GM12878 (cell line): Measurements from ENCODE around the gene SCRN1. TPM values are rescaled to one million over a fixed set of nuclear protein-coding genes. Genes with fewer than 3 reads are reported as not detected.

Experiments used
- ATAC-seq: fragments of 200-7000 bp; cut with Tn5 transposase; 3 replicates; pipeline ENCODE4 v1.9.1; 2020; ENCODE audit warnings: mild to moderate bottlenecking, moderate library complexity
- BruUV-seq: library from RNA; stranded (reverse); fragments of 400-500 nt; replicated peaks from 2 replicates; lab custom pipeline; 2021; lab: Mats Ljungman, UMichigan
- CTCF ChIA-PET: fragments of 300-600 bp; sonication (Branson Sonifier 250); formaldehyde crosslinking; extraction: SDS; loops from one replicate; lab custom pipeline; 2021; ENCODE audit warnings: inconsistent platforms; lab: Yijun Ruan, JAX
- POLR2A ChIA-PET: fragments of 350-600 bp; formaldehyde crosslinking; extraction: SDS; loops from one replicate; lab custom pipeline; 2021; ENCODE audit warnings: inconsistent platforms; lab: Charles Lee
- RAD21 ChIA-PET: fragments of 300-600 bp; sonication (Branson Sonifier 250); formaldehyde crosslinking; loops from one replicate; lab custom pipeline; 2023; ENCODE audit warnings: antibody characterized with exemption; ENCODE audit not compliant: unreplicated experiment; lab: Charles Lee
- SMC1A ChIA-PET: fragments of 300-600 bp; sonication (Branson Sonifier 250); formaldehyde crosslinking; loops from one replicate; lab custom pipeline; 2023; ENCODE audit not compliant: unreplicated experiment, uncharacterized antibody; lab: Charles Lee
- DNase-seq: peaks from one replicate; pipeline ENCODE4 v3.0.0-alpha.2; 2011; ENCODE audit warnings: low read depth, low spot score
- FAIRE-seq: peaks from 3 replicates; lab custom pipeline; 2011; peaks lifted over from hg19 to GRCh38; lab: Jason Lieb, UNC
- H2AFZ ChIP-seq: 2 replicates; pipeline ENCODE4 v1.6.0; 2011; ENCODE audit warnings: low read depth, low read length, control low read depth; ENCODE audit not compliant: control insufficient read depth
- H3K27ac ChIP-seq: 2 replicates; pipeline ENCODE4 v1.5.1; 2011; ENCODE audit warnings: control low read depth; ENCODE audit not compliant: control insufficient read depth, insufficient read depth
- H3K27me3 ChIP-seq, 2 experiments: replicated peaks in 1 of 2; 2 replicates each; pipeline versions ENCODE4 v1.6.0 to v1.6.1; 2011; ENCODE audit warnings: low read length in 1 of 2; ENCODE audit not compliant: control insufficient read depth in 2 of 2, insufficient read depth in 2 of 2
- H3K36me3 ChIP-seq, 2 experiments: 2 replicates each; pipeline ENCODE4 v1.5.1; 2011; ENCODE audit warnings: low read length in 1 of 2; ENCODE audit not compliant: control insufficient read depth in 2 of 2, insufficient read depth in 2 of 2
- H3K4me1 ChIP-seq: 2 replicates; pipeline ENCODE4 v1.6.1; 2011; ENCODE audit warnings: mild to moderate bottlenecking, low read length, moderate library complexity, mixed read lengths; ENCODE audit not compliant: control insufficient read depth, insufficient read depth
- H3K4me2 ChIP-seq: 2 replicates; pipeline ENCODE4 v1.6.0; 2011; ENCODE audit warnings: control low read depth; ENCODE audit not compliant: control insufficient read depth, insufficient read depth
- H3K4me3 ChIP-seq: fragments of 200-600 bp; sonication (generic); 2 replicates; pipeline ENCODE4 v1.5.1; 2016
- H3K79me2 ChIP-seq: 2 replicates; pipeline ENCODE4 v1.6.0; 2011; ENCODE audit warnings: low read length; ENCODE audit not compliant: control insufficient read depth, insufficient read depth
- H3K9ac ChIP-seq: 2 replicates; pipeline ENCODE4 v1.8.0; 2011; ENCODE audit warnings: low read length, control low read depth, mixed read lengths; ENCODE audit not compliant: control insufficient read depth, insufficient read depth
- H3K9me3 ChIP-seq: replicated peaks from 3 replicates; pipeline ENCODE4 v1.5.1; 2011; ENCODE audit warnings: mild to moderate bottlenecking, low read length; ENCODE audit not compliant: control insufficient read depth, insufficient read depth
- H4K20me1 ChIP-seq: 2 replicates; pipeline ENCODE4 v1.6.0; 2011; ENCODE audit not compliant: control insufficient read depth, insufficient read depth
- CHD4 ChIP-seq: fragments of 200-600 bp; sonication (generic); IDR thresholded peaks from 2 replicates; pipeline ENCODE4 v1.6.1; 2016; ENCODE audit warnings: mild to moderate bottlenecking
- E2F4 ChIP-seq: IDR thresholded peaks from 2 replicates; pipeline ENCODE4 v1.6.1; 2012; ENCODE audit warnings: low read depth, low read length, improper control_type of control experiment
- HCFC1 ChIP-seq: fragments of 150-350 bp; IDR thresholded peaks from 2 replicates; pipeline ENCODE4 v1.6.1; 2014; ENCODE audit warnings: low read length
- HDAC2 ChIP-seq: fragments of 200-600 bp; sonication (generic); IDR thresholded peaks from 2 replicates; pipeline ENCODE4 v1.6.1; 2017
- WGBS: methylation state at CpG from one replicate; pipeline ENCODE4 v1.1.6; 2016; ENCODE audit warnings: low lambda C conversion rate; ENCODE audit not compliant: insufficient replicate concordance, insufficient coverage; ENCODE audit errors: missing lambda C conversion rate; 5-methylcytosine and 5-hydroxymethylcytosine counted together
- in situ Hi-C: fragments of 300-500 bp; cut with MboI; formaldehyde crosslinking; loops from 9 replicates; pipeline ENCODE4 v1.14.3; 2018; ENCODE audit warnings: mixed read lengths
- intact Hi-C: fragments of 100-400 bp; cut with micrococcal nuclease; formaldehyde crosslinking; loops from one replicate; pipeline ENCODE4 v1.14.2; 2022; ENCODE audit not compliant: unreplicated experiment
- polyA plus RNA-seq, 11 experiments: library from polyadenylated mRNA; depleted of rRNA in 4 of 11; unstranded in 6 of 11; stranded (reverse) in 5 of 11; fragments of >200 nt; fragmentation: Nextera tagmentation in 4 of 11; fragmentation: Illumina TruSeq in 1 of 11; extraction: Ambion mirVana in 4 of 11; extraction: Trizol in 1 of 11; gene quantifications; 1 replicate in 1 of 11; 2 replicates in 10 of 11; pipeline versions ENCODE4 v1.2.1 to v1.2.3, GENCODE V29; 2011 to 2016; ENCODE audit warnings: inconsistent platforms in 2 of 11, missing spikeins in 2 of 11, low read depth in 1 of 11
- total RNA-seq, 4 experiments: library from RNA; depleted of rRNA in 3 of 4; stranded (reverse); fragments of >200 nt in 3 of 4; fragmentation: Illumina TruSeq in 1 of 4; extraction: Trizol in 1 of 4; gene quantifications; 2 replicates each; pipeline versions ENCODE4 v1.2.1 to v1.2.3, GENCODE V29; 2013 to 2021
- TF ChIP-seq, protein P1 (sequence below): fragments of 450-650 bp; IDR thresholded peaks from 2 replicates; pipeline ENCODE4 v1.6.1; 2017; ENCODE audit warnings: mild to moderate bottlenecking, moderate library complexity
- TF ChIP-seq, protein P2 (sequence below): fragments of 450-650 bp; IDR thresholded peaks from 2 replicates; pipeline ENCODE4 v1.6.1; 2017; ENCODE audit warnings: mild to moderate bottlenecking
- TF ChIP-seq, protein P3 (sequence below): fragments of 450-650 bp; formaldehyde crosslinking; IDR thresholded peaks from 2 replicates; pipeline ENCODE4 v1.5.0; 2022; ENCODE audit warnings: mild to moderate bottlenecking, missing genetic modification characterization

The SCRN1 gene
- total and polyA plus RNA-seq, 10 of the 15 experiments (the other 5 are each of a cell fraction or from before 2014, with no cell fraction given), result 11.1 to 67.6 (median 41.7) TPM

DNA sequence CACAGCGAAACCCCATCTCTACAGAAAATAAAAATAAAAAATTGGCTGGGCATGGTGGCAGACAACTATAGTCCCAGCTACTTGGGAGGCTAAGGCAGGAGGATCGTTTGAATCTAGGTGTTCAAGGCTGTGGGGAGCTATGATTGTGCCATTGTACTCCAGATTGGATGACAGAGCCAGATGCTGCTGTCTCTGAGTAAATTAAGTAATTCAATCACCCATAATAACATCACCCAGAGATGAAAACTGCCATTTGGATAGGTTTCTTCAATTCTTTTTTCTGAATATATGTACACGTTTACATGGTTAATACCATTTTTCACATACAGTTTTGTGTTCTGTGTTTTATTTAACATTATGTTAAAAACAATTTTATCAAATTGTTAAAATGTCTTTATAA, 104.0 kb downstream of the SCRN1 start (continued):
- TF ChIP-seq CHD4, result no peak
- TF ChIP-seq, protein P1, sequence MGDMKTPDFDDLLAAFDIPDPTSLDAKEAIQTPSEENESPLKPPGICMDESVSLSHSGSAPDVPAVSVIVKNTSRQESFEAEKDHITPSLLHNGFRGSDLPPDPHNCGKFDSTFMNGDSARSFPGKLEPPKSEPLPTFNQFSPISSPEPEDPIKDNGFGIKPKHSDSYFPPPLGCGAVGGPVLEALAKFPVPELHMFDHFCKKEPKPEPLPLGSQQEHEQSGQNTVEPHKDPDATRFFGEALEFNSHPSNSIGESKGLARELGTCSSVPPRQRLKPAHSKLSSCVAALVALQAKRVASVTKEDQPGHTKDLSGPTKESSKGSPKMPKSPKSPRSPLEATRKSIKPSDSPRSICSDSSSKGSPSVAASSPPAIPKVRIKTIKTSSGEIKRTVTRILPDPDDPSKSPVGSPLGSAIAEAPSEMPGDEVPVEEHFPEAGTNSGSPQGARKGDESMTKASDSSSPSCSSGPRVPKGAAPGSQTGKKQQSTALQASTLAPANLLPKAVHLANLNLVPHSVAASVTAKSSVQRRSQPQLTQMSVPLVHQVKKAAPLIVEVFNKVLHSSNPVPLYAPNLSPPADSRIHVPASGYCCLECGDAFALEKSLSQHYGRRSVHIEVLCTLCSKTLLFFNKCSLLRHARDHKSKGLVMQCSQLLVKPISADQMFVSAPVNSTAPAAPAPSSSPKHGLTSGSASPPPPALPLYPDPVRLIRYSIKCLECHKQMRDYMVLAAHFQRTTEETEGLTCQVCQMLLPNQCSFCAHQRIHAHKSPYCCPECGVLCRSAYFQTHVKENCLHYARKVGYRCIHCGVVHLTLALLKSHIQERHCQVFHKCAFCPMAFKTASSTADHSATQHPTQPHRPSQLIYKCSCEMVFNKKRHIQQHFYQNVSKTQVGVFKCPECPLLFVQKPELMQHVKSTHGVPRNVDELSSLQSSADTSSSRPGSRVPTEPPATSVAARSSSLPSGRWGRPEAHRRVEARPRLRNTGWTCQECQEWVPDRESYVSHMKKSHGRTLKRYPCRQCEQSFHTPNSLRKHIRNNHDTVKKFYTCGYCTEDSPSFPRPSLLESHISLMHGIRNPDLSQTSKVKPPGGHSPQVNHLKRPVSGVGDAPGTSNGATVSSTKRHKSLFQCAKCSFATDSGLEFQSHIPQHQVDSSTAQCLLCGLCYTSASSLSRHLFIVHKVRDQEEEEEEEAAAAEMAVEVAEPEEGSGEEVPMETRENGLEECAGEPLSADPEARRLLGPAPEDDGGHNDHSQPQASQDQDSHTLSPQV, result no peak
- no peak for TF ChIP-seq HCFC1
- TF ChIP-seq, protein P2, sequence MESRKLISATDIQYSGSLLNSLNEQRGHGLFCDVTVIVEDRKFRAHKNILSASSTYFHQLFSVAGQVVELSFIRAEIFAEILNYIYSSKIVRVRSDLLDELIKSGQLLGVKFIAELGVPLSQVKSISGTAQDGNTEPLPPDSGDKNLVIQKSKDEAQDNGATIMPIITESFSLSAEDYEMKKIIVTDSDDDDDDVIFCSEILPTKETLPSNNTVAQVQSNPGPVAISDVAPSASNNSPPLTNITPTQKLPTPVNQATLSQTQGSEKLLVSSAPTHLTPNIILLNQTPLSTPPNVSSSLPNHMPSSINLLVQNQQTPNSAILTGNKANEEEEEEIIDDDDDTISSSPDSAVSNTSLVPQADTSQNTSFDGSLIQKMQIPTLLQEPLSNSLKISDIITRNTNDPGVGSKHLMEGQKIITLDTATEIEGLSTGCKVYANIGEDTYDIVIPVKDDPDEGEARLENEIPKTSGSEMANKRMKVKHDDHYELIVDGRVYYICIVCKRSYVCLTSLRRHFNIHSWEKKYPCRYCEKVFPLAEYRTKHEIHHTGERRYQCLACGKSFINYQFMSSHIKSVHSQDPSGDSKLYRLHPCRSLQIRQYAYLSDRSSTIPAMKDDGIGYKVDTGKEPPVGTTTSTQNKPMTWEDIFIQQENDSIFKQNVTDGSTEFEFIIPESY, result no peak

DNA sequence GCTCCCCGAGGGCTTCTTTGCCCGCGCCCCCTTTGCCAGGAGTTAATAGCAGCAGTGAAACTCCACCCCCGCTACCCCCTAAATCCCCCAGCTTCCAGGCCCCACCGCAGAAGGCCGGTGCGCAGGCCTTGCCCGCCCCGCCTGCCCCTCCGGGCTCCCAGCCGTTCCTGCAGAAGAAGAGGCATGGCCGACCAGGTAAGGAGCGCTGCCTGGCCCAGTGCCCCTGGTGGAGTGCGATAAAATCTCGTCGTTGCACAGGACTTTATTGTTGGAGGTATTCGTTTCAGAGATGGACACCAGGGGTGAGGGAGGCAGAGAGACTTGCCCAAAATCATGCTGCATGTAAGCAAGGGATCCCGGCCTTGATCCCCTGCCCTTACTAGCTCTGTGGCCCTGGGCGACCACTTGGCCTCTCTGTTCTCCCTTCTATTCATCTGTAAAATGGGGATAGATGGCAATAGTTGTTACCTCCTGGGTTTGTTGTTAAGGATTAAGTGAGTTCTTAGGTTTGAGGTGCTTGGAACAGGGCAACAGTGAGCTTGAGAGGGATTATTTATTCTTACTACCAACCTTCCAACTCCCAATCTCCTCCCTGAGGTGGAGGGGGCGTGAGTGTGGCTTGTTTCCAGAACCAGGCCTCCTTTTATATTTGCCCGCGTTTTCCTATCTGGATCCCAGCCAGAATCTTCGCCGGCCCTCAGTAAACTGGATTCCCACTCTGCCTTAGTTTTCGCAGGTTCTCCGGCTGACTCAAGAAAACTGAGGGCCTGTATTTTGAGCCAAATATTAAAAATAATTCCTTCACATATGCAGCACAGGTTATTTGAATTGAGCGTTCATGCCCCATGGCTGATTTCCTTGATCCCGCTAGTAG, 105.0 kb downstream of the SCRN1 start:
- H3K27me3 ChIP-seq, result no peaks in the 10 kb centered on the region; a peak in 1 of 4 replicates
- H3K4me1 ChIP-seq, result no peaks in the 10 kb centered on the region
- no peak overlapping the region for H3K9ac ChIP-seq
- H3K4me3 ChIP-seq, result no peak overlapping the region
- H3K79me2 ChIP-seq, result no peaks in the 10 kb centered on the region
- H3K27ac ChIP-seq, result no peak overlapping the region
- H3K9me3 ChIP-seq, result no peaks in the 10 kb centered on the region
- ATAC-seq, result no peak
- no peak overlapping the region for H3K4me2 ChIP-seq
- RAD21 ChIA-PET, result no interaction called here
- CTCF ChIA-PET, result interaction anchor here (1.2 kb wide), 1 partner anchor 177 kb away, joined by 3 read pairs; no protein-coding TSS in a partner anchor
- no TSS peak for BruUV-seq
- WGBS, result 37% methylated on average over 27 of the region's 28 CpGs
- intact Hi-C loops (no loop called here), in situ Hi-C loops (loop anchor here (5.0 kb wide), 1 partner anchor 178 kb away; no protein-coding TSS in a partner anchor)
- DNase-seq, result no peak
- H4K20me1 ChIP-seq, result no peaks in the 10 kb centered on the region
- H3K36me3 ChIP-seq, result no peaks in the 10 kb centered on the region
- POLR2A ChIA-PET, result no interaction called here
- SMC1A ChIA-PET, result no interaction called here
- H2AFZ ChIP-seq, result no peak overlapping the region
- FAIRE-seq, result no peak
- no peak for TF ChIP-seq E2F4
- no peak for TF ChIP-seq HDAC2
- TF ChIP-seq, protein P3, sequence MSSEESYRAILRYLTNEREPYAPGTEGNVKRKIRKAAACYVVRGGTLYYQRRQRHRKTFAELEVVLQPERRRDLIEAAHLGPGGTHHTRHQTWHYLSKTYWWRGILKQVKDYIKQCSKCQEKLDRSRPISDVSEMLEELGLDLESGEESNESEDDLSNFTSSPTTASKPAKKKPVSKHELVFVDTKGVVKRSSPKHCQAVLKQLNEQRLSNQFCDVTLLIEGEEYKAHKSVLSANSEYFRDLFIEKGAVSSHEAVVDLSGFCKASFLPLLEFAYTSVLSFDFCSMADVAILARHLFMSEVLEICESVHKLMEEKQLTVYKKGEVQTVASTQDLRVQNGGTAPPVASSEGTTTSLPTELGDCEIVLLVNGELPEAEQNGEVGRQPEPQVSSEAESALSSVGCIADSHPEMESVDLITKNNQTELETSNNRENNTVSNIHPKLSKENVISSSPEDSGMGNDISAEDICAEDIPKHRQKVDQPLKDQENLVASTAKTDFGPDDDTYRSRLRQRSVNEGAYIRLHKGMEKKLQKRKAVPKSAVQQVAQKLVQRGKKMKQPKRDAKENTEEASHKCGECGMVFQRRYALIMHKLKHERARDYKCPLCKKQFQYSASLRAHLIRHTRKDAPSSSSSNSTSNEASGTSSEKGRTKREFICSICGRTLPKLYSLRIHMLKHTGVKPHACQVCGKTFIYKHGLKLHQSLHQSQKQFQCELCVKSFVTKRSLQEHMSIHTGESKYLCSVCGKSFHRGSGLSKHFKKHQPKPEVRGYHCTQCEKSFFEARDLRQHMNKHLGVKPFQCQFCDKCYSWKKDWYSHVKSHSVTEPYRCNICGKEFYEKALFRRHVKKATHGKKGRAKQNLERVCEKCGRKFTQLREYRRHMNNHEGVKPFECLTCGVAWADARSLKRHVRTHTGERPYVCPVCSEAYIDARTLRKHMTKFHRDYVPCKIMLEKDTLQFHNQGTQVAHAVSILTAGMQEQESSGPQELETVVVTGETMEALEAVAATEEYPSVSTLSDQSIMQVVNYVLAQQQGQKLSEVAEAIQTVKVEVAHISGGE (CRISPR knock-in tag), result no peak
